ENCODE measurements around the gene TEPSIN. TPM values are rescaled to one million over a fixed set of nuclear protein-coding genes. Genes with fewer than 3 reads are reported as not detected.

The TEPSIN gene
- polyA plus RNA-seq, 1 donor (not counting 4 experiments of a cell fraction or from before 2014, with no cell fraction given) = 7.1 TPM

- H3K79me2 ChIP-seq (ENCODE audit: control insufficient read depth, insufficient read depth, low read length) = no peaks in the 10 kb centered on the region
- no peaks in the 10 kb centered on the region for H3K36me3 ChIP-seq (ENCODE audit: control insufficient read depth in 2 of 2, extremely low read depth in 1 of 2, insufficient read depth in 2 of 2, low read length in 2 of 2)
- no peaks in the 10 kb centered on the region for H3K27me3 ChIP-seq (ENCODE audit: control insufficient read depth, extremely low read depth, insufficient read depth, low read length)
- no peaks in the 10 kb centered on the region for H3K9me1 ChIP-seq (ENCODE audit: control insufficient read depth, extremely low read depth, insufficient read depth, low read length)
- H3K27ac ChIP-seq (ENCODE audit: control insufficient read depth, insufficient read depth, low read length) = no peak overlapping the region
- H3K9ac ChIP-seq (ENCODE audit: control insufficient read depth, extremely low read depth, insufficient read depth, low read length) = no peak overlapping the region
- no peak for FAIRE-seq
- peak overlapping the region; percentile 87 for H3K4me2 ChIP-seq (ENCODE audit: control insufficient read depth, extremely low read depth, insufficient read depth, low read depth, low read length)
- TF ChIP-seq EZH2 (IDR thresholded peaks at IDR 0.05; ENCODE audit: low read length) (no peak), CTCF (optimal IDR thresholded peaks at IDR 0.05 in 1 of 3, IDR thresholded peaks at IDR 0.05 in 1 of 3, conservative IDR thresholded peaks at IDR 0.05 in 1 of 3; ENCODE audit: extremely low read depth in 1 of 3, insufficient read depth in 2 of 3, low read length in 3 of 3) (no peak)
- DNase-seq (ENCODE audit: low read depth, low spot score) = no peak
- H3K9me3 ChIP-seq (ENCODE audit: control insufficient read depth, low read depth, low read length) = no peaks in the 10 kb centered on the region
- dilution Hi-C loops (cut with MboI; ENCODE audit: extremely low pct_ligation_motif_present, low sequenced_read_pairs) = no loop called here
- H3K4me1 ChIP-seq (ENCODE audit: control insufficient read depth, extremely low read depth, insufficient read depth, low read length) = peaks cover 17% of the 10 kb centered on the region
- no peak overlapping the region for H2AFZ ChIP-seq (ENCODE audit: control insufficient read depth, low read length)
- peak overlapping the region in 1 of 3 experiments; percentile 67 for H3K4me3 ChIP-seq (ENCODE audit: control insufficient read depth in 2 of 3, extremely low read depth in 1 of 3, insufficient read depth in 2 of 3, low read depth in 1 of 3, low read length in 3 of 3)
- H4K20me1 ChIP-seq (ENCODE audit: control insufficient read depth, extremely low read depth, insufficient read depth, low read length) = no peaks in the 10 kb centered on the region
Observed at GRCh38 chr17:81221371-81221841, 17.4 kb downstream of the TEPSIN start.

GRCh38 chr17:81219476-81220180 is 19.2 kb downstream of the TEPSIN start:
- no peak overlapping the region for H3K27ac ChIP-seq (ENCODE audit: control insufficient read depth, insufficient read depth, low read length)
- no peaks in the 10 kb centered on the region for H3K9me3 ChIP-seq (ENCODE audit: control insufficient read depth, low read depth, low read length)
- H3K4me3 ChIP-seq (ENCODE audit: control insufficient read depth in 2 of 3, extremely low read depth in 1 of 3, insufficient read depth in 2 of 3, low read depth in 1 of 3, low read length in 3 of 3) = no peak overlapping the region
- TF ChIP-seq EZH2 (IDR thresholded peaks at IDR 0.05; ENCODE audit: low read length) = no peak
- no peak for TF ChIP-seq CTCF (optimal IDR thresholded peaks at IDR 0.05 in 1 of 3, IDR thresholded peaks at IDR 0.05 in 1 of 3, conservative IDR thresholded peaks at IDR 0.05 in 1 of 3; ENCODE audit: extremely low read depth in 1 of 3, insufficient read depth in 2 of 3, low read length in 3 of 3)
- peaks cover 17% of the 10 kb centered on the region for H3K4me1 ChIP-seq (ENCODE audit: control insufficient read depth, extremely low read depth, insufficient read depth, low read length)
- H3K9me1 ChIP-seq (ENCODE audit: control insufficient read depth, extremely low read depth, insufficient read depth, low read length) = no peaks in the 10 kb centered on the region
- H3K79me2 ChIP-seq (ENCODE audit: control insufficient read depth, insufficient read depth, low read length) = no peaks in the 10 kb centered on the region
- H4K20me1 ChIP-seq (ENCODE audit: control insufficient read depth, extremely low read depth, insufficient read depth, low read length) = no peaks in the 10 kb centered on the region
- no peaks in the 10 kb centered on the region for H3K36me3 ChIP-seq (ENCODE audit: control insufficient read depth in 2 of 2, extremely low read depth in 1 of 2, insufficient read depth in 2 of 2, low read length in 2 of 2)
- no peak overlapping the region for H2AFZ ChIP-seq (ENCODE audit: control insufficient read depth, low read length)
- dilution Hi-C loops (cut with MboI; ENCODE audit: extremely low pct_ligation_motif_present, low sequenced_read_pairs) = no loop called here
- no peak overlapping the region for H3K9ac ChIP-seq (ENCODE audit: control insufficient read depth, extremely low read depth, insufficient read depth, low read length)
- DNase-seq (ENCODE audit: low read depth, low spot score) = no peak
- H3K4me2 ChIP-seq (ENCODE audit: control insufficient read depth, extremely low read depth, insufficient read depth, low read depth, low read length) = no peak overlapping the region
- no peak for FAIRE-seq
- no peaks in the 10 kb centered on the region for H3K27me3 ChIP-seq (ENCODE audit: control insufficient read depth, extremely low read depth, insufficient read depth, low read length)
